DOHH2 (cell line): Measurements from ENCODE around the gene LRAT.

ENCODE experiments used
- H3F3A ChIP-seq: fragments of 200-600 bp; sonication (generic), shearing (Covaris generic); 2 replicates; pipeline ENCODE4 v1.6.0; 2016; ENCODE audit warnings: antibody characterized with exemption, mild to moderate bottlenecking; ENCODE audit not compliant: control insufficient read depth, insufficient read depth
- H3K27ac ChIP-seq: fragments of 200-600 bp; sonication (generic); 2 replicates; pipeline ENCODE4 v1.5.1; 2014; ENCODE audit warnings: low read depth, mild to moderate bottlenecking, low read length, moderate library complexity
- H3K27me3 ChIP-seq: fragments of 200-600 bp; sonication (generic); 2 replicates; pipeline ENCODE4 v1.6.1; 2014; ENCODE audit warnings: mild to moderate bottlenecking, low read length, mixed read lengths; ENCODE audit not compliant: control insufficient read depth
- H3K36me3 ChIP-seq: fragments of 200-600 bp; sonication (generic); 2 replicates; pipeline ENCODE4 v1.6.1; 2014; ENCODE audit warnings: mild to moderate bottlenecking, low read length, moderate library complexity, mixed read lengths; ENCODE audit not compliant: control insufficient read depth
- H3K4me1 ChIP-seq: fragments of 200-600 bp; sonication (generic); 2 replicates; pipeline ENCODE4 v1.6.1; 2014; ENCODE audit warnings: mild to moderate bottlenecking, low read length, mixed read lengths; ENCODE audit not compliant: control insufficient read depth
- H3K4me2 ChIP-seq: fragments of 200-600 bp; sonication (generic); 2 replicates; pipeline ENCODE4 v1.6.0; 2014; ENCODE audit warnings: mild to moderate bottlenecking, low read length, moderate library complexity
- H3K4me3 ChIP-seq: fragments of 200-600 bp; sonication (generic); 2 replicates; pipeline ENCODE4 v1.5.1; 2014; ENCODE audit warnings: mild to moderate bottlenecking, low read length, mixed read lengths
- H3K79me2 ChIP-seq: fragments of 200-600 bp; sonication (generic); 2 replicates; pipeline ENCODE4 v1.6.1; 2014; ENCODE audit warnings: mild to moderate bottlenecking, low read length, mixed read lengths; ENCODE audit not compliant: control insufficient read depth
- H3K9me2 ChIP-seq: fragments of 200-600 bp; sonication (generic); replicated peaks from 2 replicates; pipeline ENCODE4 v1.6.1; 2014; ENCODE audit warnings: mild to moderate bottlenecking, low read length, mixed read lengths; ENCODE audit not compliant: control insufficient read depth
- H3K9me3 ChIP-seq: fragments of 200-600 bp; sonication (generic); 2 replicates; pipeline ENCODE4 v1.6.1; 2014; ENCODE audit warnings: antibody characterized with exemption, low read length, mixed read lengths; ENCODE audit not compliant: control insufficient read depth, insufficient read depth
- H4K20me1 ChIP-seq: fragments of 200-600 bp; sonication (generic); 2 replicates; pipeline ENCODE4 v1.6.0; 2014; ENCODE audit warnings: low read depth, mild to moderate bottlenecking, antibody characterized with exemption, low read length, moderate library complexity; ENCODE audit not compliant: control insufficient read depth, insufficient read depth
- EZH2phosphoT487 ChIP-seq: fragments of 200-600 bp; sonication (generic); IDR thresholded peaks from 2 replicates; pipeline ENCODE4 v1.6.1; 2017; ENCODE audit warnings: borderline replicate concordance, mild to moderate bottlenecking, antibody characterized with exemption, low read length, moderate library complexity, mixed read lengths
- TF ChIP-seq, protein P1 (sequence below): fragments of 200-600 bp; sonication (generic); IDR thresholded peaks from one replicate; pipeline ENCODE4 v1.5.1; 2014; ENCODE audit warnings: antibody characterized with exemption, mild to moderate bottlenecking, low read depth, low read length; ENCODE audit not compliant: poor library complexity, severe bottlenecking

The LRAT gene

DNA sequence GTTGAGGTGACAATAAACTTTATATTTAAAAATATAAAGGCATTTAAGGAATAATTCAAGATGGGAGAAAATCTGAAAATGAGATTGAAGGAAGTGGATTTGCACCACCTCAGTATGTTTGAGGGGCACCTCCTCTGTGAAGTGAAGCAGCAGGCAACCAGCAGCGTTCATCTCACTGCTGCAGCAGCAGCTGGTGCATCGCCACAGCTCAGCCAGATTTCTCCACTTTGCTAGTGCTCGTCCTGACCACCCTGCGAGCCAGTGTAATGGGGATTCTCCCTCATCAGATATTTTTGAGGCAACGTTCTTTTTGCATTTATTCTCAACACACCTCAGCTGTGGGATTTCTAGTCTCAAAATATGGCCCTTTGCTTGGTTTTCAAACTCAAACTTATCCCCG is 13.9 kb downstream of the LRAT start:
- Histone ChIP-seq H3K4me2 (no peak overlapping the region), H3K79me2 (no peaks in the 10 kb centered on the region), H3K9me3 (no peaks in the 10 kb centered on the region), H3F3A (no peaks in the 10 kb centered on the region), H3K36me3 (no peaks in the 10 kb centered on the region), H3K27ac (no peak overlapping the region), H3K4me3 (no peak overlapping the region), H3K4me1 (no peaks in the 10 kb centered on the region), H4K20me1 (no peaks in the 10 kb centered on the region), H3K9me2 (no peaks in the 10 kb centered on the region), H3K27me3 (no peaks in the 10 kb centered on the region)
- TF ChIP-seq EZH2phosphoT487, result no peak
- TF ChIP-seq, protein P1, sequence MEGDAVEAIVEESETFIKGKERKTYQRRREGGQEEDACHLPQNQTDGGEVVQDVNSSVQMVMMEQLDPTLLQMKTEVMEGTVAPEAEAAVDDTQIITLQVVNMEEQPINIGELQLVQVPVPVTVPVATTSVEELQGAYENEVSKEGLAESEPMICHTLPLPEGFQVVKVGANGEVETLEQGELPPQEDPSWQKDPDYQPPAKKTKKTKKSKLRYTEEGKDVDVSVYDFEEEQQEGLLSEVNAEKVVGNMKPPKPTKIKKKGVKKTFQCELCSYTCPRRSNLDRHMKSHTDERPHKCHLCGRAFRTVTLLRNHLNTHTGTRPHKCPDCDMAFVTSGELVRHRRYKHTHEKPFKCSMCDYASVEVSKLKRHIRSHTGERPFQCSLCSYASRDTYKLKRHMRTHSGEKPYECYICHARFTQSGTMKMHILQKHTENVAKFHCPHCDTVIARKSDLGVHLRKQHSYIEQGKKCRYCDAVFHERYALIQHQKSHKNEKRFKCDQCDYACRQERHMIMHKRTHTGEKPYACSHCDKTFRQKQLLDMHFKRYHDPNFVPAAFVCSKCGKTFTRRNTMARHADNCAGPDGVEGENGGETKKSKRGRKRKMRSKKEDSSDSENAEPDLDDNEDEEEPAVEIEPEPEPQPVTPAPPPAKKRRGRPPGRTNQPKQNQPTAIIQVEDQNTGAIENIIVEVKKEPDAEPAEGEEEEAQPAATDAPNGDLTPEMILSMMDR, result no peak

DNA sequence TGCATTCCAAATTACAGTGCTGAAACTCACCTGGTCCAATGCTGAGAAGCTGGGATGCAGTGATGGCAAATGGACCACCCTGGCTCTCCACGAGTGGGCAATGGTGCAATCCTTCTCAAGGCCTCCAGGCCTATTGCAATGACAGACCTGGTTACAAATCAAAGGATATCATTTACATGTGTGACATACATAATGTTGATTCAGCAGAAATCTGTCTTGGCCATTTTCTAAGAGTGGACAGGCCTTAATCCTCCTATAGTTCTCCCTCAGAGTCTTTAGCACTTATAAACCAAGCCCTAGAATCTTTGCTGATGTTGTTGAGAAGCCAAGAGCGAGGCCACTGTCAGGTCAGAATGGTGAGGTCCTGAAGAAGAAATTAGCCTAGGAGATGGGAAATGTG is 17.1 kb downstream of the LRAT start:
- H4K20me1 ChIP-seq, result no peaks in the 10 kb centered on the region
- H3K9me3 ChIP-seq, result no peaks in the 10 kb centered on the region
- H3K4me3 ChIP-seq, result no peak overlapping the region
- no peaks in the 10 kb centered on the region for H3K4me1 ChIP-seq
- H3K36me3 ChIP-seq, result no peaks in the 10 kb centered on the region
- no peaks in the 10 kb centered on the region for H3K27me3 ChIP-seq
- no peaks in the 10 kb centered on the region for H3F3A ChIP-seq
- H3K9me2 ChIP-seq, result no peaks in the 10 kb centered on the region
- no peak overlapping the region for H3K27ac ChIP-seq
- TF ChIP-seq, protein P1, result no peak
- no peak for TF ChIP-seq EZH2phosphoT487
- no peaks in the 10 kb centered on the region for H3K79me2 ChIP-seq
- H3K4me2 ChIP-seq, result no peak overlapping the region

DNA sequence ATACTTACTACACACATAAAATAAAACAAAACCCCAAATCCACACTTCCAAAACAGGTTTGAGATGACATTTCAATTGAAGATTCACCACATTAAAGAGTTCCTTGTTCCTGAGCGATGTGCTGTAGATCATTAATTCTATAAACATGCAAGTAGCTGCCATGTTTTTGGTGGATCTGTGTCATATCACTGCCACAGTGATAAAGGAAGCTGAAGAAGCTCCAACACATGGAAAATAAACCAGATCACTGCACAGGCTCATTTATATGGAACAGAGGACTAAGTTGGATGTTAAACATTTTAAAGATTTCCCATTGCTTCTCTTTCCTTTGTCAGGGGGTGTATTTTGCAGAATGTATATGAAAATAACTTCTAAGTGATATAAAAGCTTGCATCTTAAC is 34.5 kb downstream of the LRAT start:
- Histone ChIP-seq H3K27ac (no peak overlapping the region), H3K9me2 (no peaks in the 10 kb centered on the region), H4K20me1 (no peaks in the 10 kb centered on the region), H3K4me2 (no peak overlapping the region), H3K9me3 (no peaks in the 10 kb centered on the region), H3K4me1 (no peaks in the 10 kb centered on the region), H3F3A (no peaks in the 10 kb centered on the region), H3K79me2 (no peaks in the 10 kb centered on the region), H3K4me3 (no peak overlapping the region), H3K36me3 (no peaks in the 10 kb centered on the region), H3K27me3 (no peaks in the 10 kb centered on the region)
- TF ChIP-seq, protein P1, result no peak
- TF ChIP-seq EZH2phosphoT487, result no peak
